Neural crest cell (in vitro differentiated cells): ENCODE data around the gene TRAPPC12. TPM values are rescaled to one million over a fixed set of nuclear protein-coding genes. Genes with fewer than 3 reads are reported as not detected.

Source experiments
- DNase-seq: peaks from one replicate; pipeline ENCODE4 v3.0.0; 2021; ENCODE audit warnings: low read depth, mixed read lengths, low spot score
- H3K27ac Mint-ChIP-seq: one replicate; pipeline ENCODE4 v1.8.0; 2021; ENCODE audit warnings: mild to moderate bottlenecking, mixed read lengths; ENCODE audit not compliant: unreplicated experiment
- H3K27me3 Mint-ChIP-seq: 2 replicates; pipeline ENCODE4 v1.8.0; 2021; ENCODE audit warnings: low read depth, mild to moderate bottlenecking, mixed read lengths
- H3K36me3 Mint-ChIP-seq: 2 replicates; pipeline ENCODE4 v1.8.0; 2021; ENCODE audit warnings: low read depth, mild to moderate bottlenecking, mixed read lengths
- H3K4me1 Mint-ChIP-seq: 2 replicates; pipeline ENCODE4 v1.8.0; 2021; ENCODE audit warnings: mixed read lengths
- H3K4me3 Mint-ChIP-seq: one replicate; pipeline ENCODE4 v1.8.0; 2021; ENCODE audit warnings: mild to moderate bottlenecking, mixed read lengths
- H3K9me3 Mint-ChIP-seq: 2 replicates; pipeline ENCODE4 v1.8.0; 2021; ENCODE audit warnings: mixed read lengths
- total RNA-seq: library from RNA; stranded (reverse); gene quantifications from 2 replicates; pipeline ENCODE4 v1.2.1, GENCODE V29; 2021
- TF ChIP-seq, protein P1 (sequence below): fragments of 200-600 bp; sonication (generic); conservative IDR thresholded peaks from 2 replicates; pipeline ENCODE4 v1.5.0; 2021; ENCODE audit warnings: antibody characterized with exemption, mild to moderate bottlenecking

The TRAPPC12 gene
- total RNA-seq, 1 donor from 2014 or later, result 96.9 TPM

- no peaks in the 10 kb centered on the region for H3K9me3 Mint-ChIP-seq
Measured at GRCh38 chr2:3403587-3404334, 24.3 kb downstream of the TRAPPC12 start.

DNA sequence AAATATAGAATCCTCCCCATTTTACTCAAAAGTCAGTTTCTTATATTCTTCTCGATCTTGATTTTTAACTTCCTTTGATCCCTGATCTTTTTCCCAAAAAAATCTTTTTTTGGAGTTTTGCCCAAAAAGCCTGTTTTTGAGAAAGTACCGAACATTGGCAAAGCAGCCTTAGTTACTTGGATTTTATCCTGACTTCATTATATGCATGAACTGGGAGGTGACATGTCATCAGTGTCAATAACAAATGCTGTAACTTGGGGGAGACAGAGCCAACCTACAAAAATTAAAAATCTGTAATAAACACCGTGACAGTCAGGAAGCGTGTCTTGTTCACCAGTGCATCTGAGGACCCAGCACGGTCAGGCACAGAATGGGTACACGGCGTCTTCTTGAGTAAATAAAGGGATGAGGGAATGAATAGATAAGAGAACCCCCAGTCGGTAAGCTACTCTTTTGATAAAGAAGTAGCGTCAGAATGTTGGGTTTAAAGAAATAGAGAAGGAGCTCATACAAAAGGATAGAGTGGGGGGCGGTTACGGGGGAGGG is 24.9 kb downstream of the TRAPPC12 start:
- Mint-ChIP-seq H3K4me1 (peaks cover 6% of the 10 kb centered on the region), H3K36me3 (peaks cover 9% of the 10 kb centered on the region), H3K4me3 (no peak overlapping the region), H3K27me3 (no peaks in the 10 kb centered on the region), H3K27ac (no peak overlapping the region), H3K9me3 (no peaks in the 10 kb centered on the region)
- no peak for DNase-seq
- TF ChIP-seq, protein P1, sequence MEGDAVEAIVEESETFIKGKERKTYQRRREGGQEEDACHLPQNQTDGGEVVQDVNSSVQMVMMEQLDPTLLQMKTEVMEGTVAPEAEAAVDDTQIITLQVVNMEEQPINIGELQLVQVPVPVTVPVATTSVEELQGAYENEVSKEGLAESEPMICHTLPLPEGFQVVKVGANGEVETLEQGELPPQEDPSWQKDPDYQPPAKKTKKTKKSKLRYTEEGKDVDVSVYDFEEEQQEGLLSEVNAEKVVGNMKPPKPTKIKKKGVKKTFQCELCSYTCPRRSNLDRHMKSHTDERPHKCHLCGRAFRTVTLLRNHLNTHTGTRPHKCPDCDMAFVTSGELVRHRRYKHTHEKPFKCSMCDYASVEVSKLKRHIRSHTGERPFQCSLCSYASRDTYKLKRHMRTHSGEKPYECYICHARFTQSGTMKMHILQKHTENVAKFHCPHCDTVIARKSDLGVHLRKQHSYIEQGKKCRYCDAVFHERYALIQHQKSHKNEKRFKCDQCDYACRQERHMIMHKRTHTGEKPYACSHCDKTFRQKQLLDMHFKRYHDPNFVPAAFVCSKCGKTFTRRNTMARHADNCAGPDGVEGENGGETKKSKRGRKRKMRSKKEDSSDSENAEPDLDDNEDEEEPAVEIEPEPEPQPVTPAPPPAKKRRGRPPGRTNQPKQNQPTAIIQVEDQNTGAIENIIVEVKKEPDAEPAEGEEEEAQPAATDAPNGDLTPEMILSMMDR, result no peak

More at GRCh38 chr2:3403587-3404334, 24.3 kb downstream of the TRAPPC12 start:
- Mint-ChIP-seq H3K36me3 (peaks cover 13% of the 10 kb centered on the region), H3K4me3 (no peak overlapping the region), H3K4me1 (peaks cover 13% of the 10 kb centered on the region), H3K27ac (peak overlapping the region; percentile 84), H3K27me3 (no peaks in the 10 kb centered on the region)
- TF ChIP-seq, protein P1, result no peak
- DNase-seq, result no peak

GRCh38 chr2:3405307-3405706 is 25.8 kb downstream of the TRAPPC12 start:
- no peak overlapping the region for H3K27ac Mint-ChIP-seq
- TF ChIP-seq, protein P1, result no peak
- no peaks in the 10 kb centered on the region for H3K9me3 Mint-ChIP-seq
- no peak overlapping the region for H3K4me3 Mint-ChIP-seq
- no peaks in the 10 kb centered on the region for H3K27me3 Mint-ChIP-seq
- DNase-seq, result no peak
- no peaks in the 10 kb centered on the region for H3K4me1 Mint-ChIP-seq
- H3K36me3 Mint-ChIP-seq, result peaks cover 12% of the 10 kb centered on the region

GRCh38 chr2:3405876-3406275 is 26.4 kb downstream of the TRAPPC12 start:
- peaks cover 12% of the 10 kb centered on the region for H3K36me3 Mint-ChIP-seq
- peak overlapping the region; percentile 35 for H3K27ac Mint-ChIP-seq
- no peaks in the 10 kb centered on the region for H3K4me1 Mint-ChIP-seq
- no peak overlapping the region for H3K4me3 Mint-ChIP-seq
- no peaks in the 10 kb centered on the region for H3K9me3 Mint-ChIP-seq
- TF ChIP-seq, protein P1, result no peak
- DNase-seq, result no peak
- H3K27me3 Mint-ChIP-seq, result no peaks in the 10 kb centered on the region

DNA sequence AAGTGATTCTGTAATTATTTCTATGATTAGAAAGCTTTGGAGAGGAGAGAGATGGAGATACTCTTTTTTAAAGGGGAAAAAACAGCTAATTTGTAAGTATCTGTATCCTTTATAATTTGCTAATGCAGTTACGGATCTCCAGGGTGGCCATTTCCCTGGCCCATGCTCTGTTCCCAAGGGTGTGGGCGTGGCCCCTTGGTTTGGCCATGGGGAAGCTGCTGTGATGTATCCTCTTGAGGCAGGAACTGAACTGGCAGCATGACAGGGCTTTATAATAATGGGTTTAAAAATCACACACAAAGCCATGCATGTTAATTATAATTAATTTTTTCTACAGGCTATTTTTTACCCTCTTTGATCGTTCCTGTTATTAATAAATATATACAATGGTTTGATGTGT is 27.0 kb downstream of the TRAPPC12 start:
- no peak for DNase-seq
- TF ChIP-seq, protein P1, result no peak
- no peak overlapping the region for H3K27ac Mint-ChIP-seq
- H3K9me3 Mint-ChIP-seq, result no peaks in the 10 kb centered on the region
- no peaks in the 10 kb centered on the region for H3K27me3 Mint-ChIP-seq
- no peak overlapping the region for H3K4me3 Mint-ChIP-seq
- H3K36me3 Mint-ChIP-seq, result peaks cover 12% of the 10 kb centered on the region
- H3K4me1 Mint-ChIP-seq, result no peaks in the 10 kb centered on the region
